GM19395 (cell line): ENCODE measurements around the gene SLC18A3.

Experiments used
- ATAC-seq: cut with Tn5 transposase; IDR thresholded peaks from one replicate; pipeline ENCODE4 v1.9.1; 2021; ENCODE audit warnings: mild to moderate bottlenecking, moderate library complexity; ENCODE audit not compliant: unreplicated experiment

Gene SLC18A3

GRCh38 chr10:49610114-49610457 is at the start of gene SLC18A3:
SLC18A3 (plus strand) TSS chr10:49610310; CDS start chr10:49610741, 431 bp downstream.
- no peak for ATAC-seq

GRCh38 chr10:49560526-49560925 is 49.6 kb upstream of the SLC18A3 start:
- no peak for ATAC-seq

- no peak for ATAC-seq
Observed at GRCh38 chr10:49562893-49563292, 47.2 kb upstream of the SLC18A3 start.

GRCh38 chr10:49564461-49565009 is 45.6 kb upstream of the SLC18A3 start:
- no peak for ATAC-seq

GRCh38 chr10:49567810-49568209 is 42.3 kb upstream of the SLC18A3 start:
- ATAC-seq: no peak

- ATAC-seq: peak; percentile 62
Observed at GRCh38 chr10:49568235-49568634, 41.9 kb upstream of the SLC18A3 start.

GRCh38 chr10:49569031-49569631 is 41.0 kb upstream of the SLC18A3 start:
- ATAC-seq: no peak

- no peak for ATAC-seq
Observed at GRCh38 chr10:49571388-49571787, 38.7 kb upstream of the SLC18A3 start.

- ATAC-seq: no peak
Observed at GRCh38 chr10:49572594-49573114, 37.5 kb upstream of the SLC18A3 start.

- ATAC-seq: no peak
Observed at GRCh38 chr10:49575489-49576072, 34.5 kb upstream of the SLC18A3 start.

- no peak for ATAC-seq
Observed at GRCh38 chr10:49577182-49577925, 32.8 kb upstream of the SLC18A3 start.

GRCh38 chr10:49578392-49578791 is 31.7 kb upstream of the SLC18A3 start:
- ATAC-seq: no peak

- no peak for ATAC-seq
Observed at GRCh38 chr10:49579621-49580020, 30.5 kb upstream of the SLC18A3 start.

- no peak for ATAC-seq
Observed at GRCh38 chr10:49585387-49585786, 24.7 kb upstream of the SLC18A3 start.

- no peak for ATAC-seq
Observed at GRCh38 chr10:49587981-49588380, 22.1 kb upstream of the SLC18A3 start.

GRCh38 chr10:49592726-49593563 is 17.2 kb upstream of the SLC18A3 start:
- no peak for ATAC-seq

- no peak for ATAC-seq
Observed at GRCh38 chr10:49593564-49593875, 16.6 kb upstream of the SLC18A3 start.

GRCh38 chr10:49593998-49594397 is 16.1 kb upstream of the SLC18A3 start:
- no peak for ATAC-seq

- no peak for ATAC-seq
Observed at GRCh38 chr10:49594594-49594993, 15.5 kb upstream of the SLC18A3 start.

GRCh38 chr10:49595003-49595712 is 15.0 kb upstream of the SLC18A3 start:
- no peak for ATAC-seq
